GM21447 (cell line): ENCODE measurements around the gene LGALS3BP.
"Not testable (repeated sequence)": the region's sequence is repeated elsewhere in the genome, so short reads cannot be mapped to it uniquely, and the experiment has no call there.

ENCODE experiments used
- ATAC-seq: cut with Tn5 transposase; IDR thresholded peaks from one replicate; pipeline ENCODE4 v1.9.1; 2021; ENCODE audit not compliant: unreplicated experiment

The LGALS3BP gene

GRCh38 chr17:78966910-78967600, 12.7 kb downstream of the LGALS3BP start:
- ATAC-seq, result no peak

- ATAC-seq, result no peak
Observed at GRCh38 chr17:78966123-78966813, 13.5 kb downstream of the LGALS3BP start.

- no peak for ATAC-seq
Observed at GRCh38 chr17:78965491-78965924, 14.2 kb downstream of the LGALS3BP start.

- no peak for ATAC-seq
Observed at GRCh38 chr17:78963378-78963777, 16.3 kb downstream of the LGALS3BP start.

- ATAC-seq, result not testable (repeated sequence)
Observed at GRCh38 chr17:78962984-78963348, 16.8 kb downstream of the LGALS3BP start.

- ATAC-seq, result no peak
Observed at GRCh38 chr17:78962345-78962983, 17.3 kb downstream of the LGALS3BP start.

GRCh38 chr17:78961571-78961970, 18.2 kb downstream of the LGALS3BP start:
- no peak for ATAC-seq

GRCh38 chr17:78960928-78961327, 18.8 kb downstream of the LGALS3BP start:
- ATAC-seq, result no peak

- no peak for ATAC-seq
Observed at GRCh38 chr17:78959803-78960202, 19.9 kb downstream of the LGALS3BP start.

GRCh38 chr17:78958641-78959127, 21.0 kb downstream of the LGALS3BP start:
- ATAC-seq, result no peak

GRCh38 chr17:78957128-78957527, 22.6 kb downstream of the LGALS3BP start:
- ATAC-seq, result no peak

- ATAC-seq, result no peak
Observed at GRCh38 chr17:78956254-78956653, 23.5 kb downstream of the LGALS3BP start.

GRCh38 chr17:78954684-78955083, 25.0 kb downstream of the LGALS3BP start:
- no peak for ATAC-seq

- no peak for ATAC-seq
Observed at GRCh38 chr17:78953356-78954350, 26.1 kb downstream of the LGALS3BP start.

GRCh38 chr17:78952706-78953105, 27.0 kb downstream of the LGALS3BP start:
- ATAC-seq, result no peak

GRCh38 chr17:78951967-78952551, 27.7 kb downstream of the LGALS3BP start:
- no peak for ATAC-seq

- ATAC-seq, result no peak
Observed at GRCh38 chr17:78950870-78951269, 28.9 kb downstream of the LGALS3BP start.

GRCh38 chr17:78947235-78948149, 32.2 kb downstream of the LGALS3BP start:
- no peak for ATAC-seq

GRCh38 chr17:78946631-78947030, 33.1 kb downstream of the LGALS3BP start:
- ATAC-seq, result no peak
